Fibroblast of peridontal ligament (primary cell): Measurements from ENCODE around the gene RBKS.
A peak's percentile ranks its signal among the peaks of the same experiment; 100 is the strongest.
"Not testable (repeated sequence)": the region's sequence is repeated elsewhere in the genome, so short reads cannot be mapped to it uniquely, and the experiment has no call there.

ENCODE experiments used
- DNase-seq: peaks from one replicate; pipeline ENCODE4 v3.0.0-alpha.2; 2010; ENCODE audit errors: extremely low read depth

The RBKS gene

DNA sequence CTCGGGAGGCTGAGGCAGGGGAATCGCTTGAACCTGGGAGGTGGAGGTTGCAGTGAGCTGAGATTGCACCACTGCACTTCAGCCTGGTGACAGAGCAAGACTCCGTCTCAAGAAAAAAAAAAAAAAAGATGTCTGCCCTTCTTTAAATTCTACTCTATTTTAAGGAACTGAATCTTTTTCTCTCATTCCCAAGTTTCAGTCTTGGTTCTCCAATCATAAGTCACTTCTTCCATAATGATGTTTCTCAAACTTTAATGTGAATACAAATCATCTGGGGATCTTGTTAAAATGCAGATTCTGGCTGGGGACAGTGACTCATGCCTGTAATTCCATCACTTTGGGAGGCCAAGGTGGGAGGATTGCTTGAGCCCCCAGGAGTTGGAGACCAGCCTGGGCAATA is 125.7 kb downstream of the RBKS start:
- not testable (repeated sequence) for DNase-seq

DNA sequence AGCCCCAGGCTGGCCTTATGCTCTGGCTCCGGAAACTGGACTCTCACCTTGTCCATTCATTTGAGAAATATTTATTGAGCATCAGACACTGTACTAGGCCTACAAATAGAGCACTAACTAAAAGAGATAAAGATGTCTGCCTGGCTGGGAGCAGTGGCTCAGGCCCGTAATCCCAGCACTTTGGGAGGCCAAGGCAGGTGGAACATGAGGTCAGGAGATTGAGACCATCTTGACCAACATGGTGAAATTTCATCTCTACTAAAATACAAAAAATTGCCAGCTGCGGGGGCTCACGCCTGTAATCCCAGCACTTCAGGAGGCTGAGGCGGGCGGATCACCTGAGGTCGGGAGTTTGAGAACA is 126.3 kb downstream of the RBKS start:
- DNase-seq = no peak

GRCh38 chr2:27762951-27763906 is 127.0 kb downstream of the RBKS start:
- DNase-seq = peak; percentile 57

DNA sequence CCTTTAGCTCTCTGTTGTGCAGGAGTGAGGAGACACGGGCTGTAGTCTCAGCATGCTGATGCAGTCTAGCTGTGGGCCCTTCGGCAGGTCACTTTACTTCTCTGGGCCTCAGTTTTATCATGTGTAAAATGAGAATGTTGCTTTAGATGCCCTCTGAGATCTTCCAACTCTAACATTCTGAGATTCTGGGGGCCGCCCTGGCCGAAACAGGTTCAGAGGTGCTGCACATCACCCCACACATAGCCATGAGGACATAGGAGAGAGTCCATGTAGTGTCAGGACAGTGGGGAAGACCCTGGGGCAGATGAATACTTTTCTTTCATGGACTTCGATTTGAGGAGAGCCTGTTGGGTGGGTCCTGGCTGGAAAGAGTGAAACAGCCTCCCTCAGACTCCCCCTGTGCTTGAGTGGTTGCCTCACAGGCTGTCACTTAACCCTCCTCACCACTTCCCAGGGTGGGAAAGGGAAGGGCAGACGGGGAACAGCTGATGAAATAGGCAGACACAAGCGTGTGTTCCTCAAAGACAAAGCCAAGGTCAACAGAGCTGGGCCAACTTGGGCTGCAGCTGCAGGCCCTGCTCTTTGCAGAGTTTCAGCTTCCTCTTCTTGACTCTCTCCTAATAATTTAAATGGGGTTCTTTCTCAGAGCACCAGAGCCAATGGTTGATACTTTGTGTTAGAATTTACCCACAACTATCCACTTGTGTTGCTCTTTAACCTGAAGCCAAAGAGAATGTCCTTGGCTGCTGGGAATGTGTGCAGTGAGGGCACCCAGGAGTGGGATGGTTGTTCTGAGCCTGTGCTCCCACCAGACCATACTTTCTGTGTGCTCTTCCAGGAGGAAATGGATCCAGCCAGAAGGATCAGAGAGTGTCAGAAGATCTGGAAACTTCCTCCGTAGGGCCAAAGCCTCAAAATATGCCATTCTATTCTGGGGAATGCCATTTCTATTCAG is 133.4 kb downstream of the RBKS start:
- DNase-seq = peak; percentile 49

GRCh38 chr2:27756091-27756490 is 134.1 kb downstream of the RBKS start:
- DNase-seq = no peak

GRCh38 chr2:27754831-27755230 is 135.4 kb downstream of the RBKS start:
- DNase-seq = no peak

DNA sequence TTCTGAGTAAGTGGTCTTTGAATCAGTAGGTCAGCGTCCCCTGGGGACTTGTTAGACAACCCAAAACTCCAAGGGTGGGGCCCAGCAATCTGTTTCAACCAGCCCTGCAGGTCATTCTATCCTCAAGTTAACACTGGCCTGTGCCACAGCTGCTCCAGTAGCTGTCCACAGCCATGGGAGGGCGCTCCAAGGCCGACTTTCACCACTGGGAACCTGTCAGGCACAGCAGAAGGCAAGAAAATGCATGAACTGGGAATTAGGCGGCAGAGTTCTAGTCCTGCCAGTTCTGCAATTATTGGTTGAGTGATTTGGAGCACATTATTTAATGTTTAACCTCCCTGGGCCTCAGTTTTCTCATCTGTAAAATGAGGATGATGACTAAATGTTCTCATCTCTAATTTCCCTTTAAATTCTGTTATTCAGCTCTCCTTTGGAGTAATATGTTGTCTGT is 136.0 kb downstream of the RBKS start:
- DNase-seq = peak; percentile 83

GRCh38 chr2:27752551-27753237 is 137.5 kb downstream of the RBKS start:
- no peak for DNase-seq

- DNase-seq = no peak
Observed at GRCh38 chr2:27751377-27751776, 138.8 kb downstream of the RBKS start.

- DNase-seq = not testable (repeated sequence)
Observed at GRCh38 chr2:27748803-27749554, 141.2 kb downstream of the RBKS start.

- no peak for DNase-seq
Observed at GRCh38 chr2:27747827-27748352, 142.3 kb downstream of the RBKS start.

DNA sequence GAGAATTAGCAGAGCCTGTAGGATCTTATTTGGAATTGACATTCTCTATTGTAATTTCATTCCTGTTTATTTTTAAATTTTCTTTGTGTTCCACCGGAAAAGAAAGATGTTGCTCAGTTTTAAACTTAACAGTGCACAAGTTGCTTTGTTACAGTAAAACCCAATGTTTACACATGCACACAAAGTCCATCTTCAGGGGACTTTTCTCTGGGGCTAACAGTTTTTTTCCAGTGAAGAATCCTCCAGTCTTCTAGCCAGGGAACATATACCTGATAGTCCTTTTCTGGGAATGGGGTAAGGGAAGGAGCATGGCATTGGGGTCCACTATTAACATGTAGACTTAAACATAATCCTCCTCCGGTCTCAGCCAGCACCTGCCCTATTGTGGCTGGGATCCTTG is 143.9 kb downstream of the RBKS start:
- no peak for DNase-seq

- not testable (repeated sequence) for DNase-seq
Observed at GRCh38 chr2:27745494-27745893, 144.7 kb downstream of the RBKS start.

DNA sequence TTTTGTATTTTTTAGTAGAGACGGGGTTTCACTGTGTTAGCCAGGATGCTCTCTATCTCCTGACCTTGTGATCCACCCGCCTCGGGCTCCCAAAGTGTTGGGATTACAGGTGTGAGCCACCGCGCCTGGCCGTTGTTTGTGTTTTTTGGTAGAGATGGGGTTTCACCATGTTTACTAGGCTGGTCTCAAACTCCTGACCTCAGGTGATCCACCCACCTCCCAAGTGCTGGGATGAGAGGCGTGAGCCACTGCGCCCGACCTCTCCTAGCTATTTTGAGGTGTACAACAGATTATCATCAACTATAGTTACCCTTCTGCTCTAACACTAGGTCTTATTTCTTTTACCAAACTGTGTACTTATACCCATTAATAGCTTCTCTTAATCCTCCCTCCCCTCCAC is 147.6 kb downstream of the RBKS start:
- DNase-seq = no peak

GRCh38 chr2:27741673-27742072 is 148.5 kb downstream of the RBKS start:
- DNase-seq = no peak

- no peak for DNase-seq
Observed at GRCh38 chr2:27739058-27739373, 151.2 kb downstream of the RBKS start.

- no peak for DNase-seq
Observed at GRCh38 chr2:27738349-27739057, 151.7 kb downstream of the RBKS start.

- peak; percentile 63 for DNase-seq
Observed at GRCh38 chr2:27737676-27738348, 152.4 kb downstream of the RBKS start.

- no peak for DNase-seq
Observed at GRCh38 chr2:27736890-27737204, 153.3 kb downstream of the RBKS start.
